Trophoblast cell (in vitro differentiated cells and primary cell): ENCODE measurements around the gene CKM.

ENCODE experiments used
- DNase-seq, 2 donors: peaks; one replicate each; pipeline ENCODE4 v3.0.0-alpha.2; 2016
- H2AFZ ChIP-seq: 2 replicates; pipeline ENCODE4 v1.6.1; 2013; ENCODE audit warnings: low read length, moderate library complexity, mild to moderate bottlenecking; ENCODE audit not compliant: insufficient read depth, poor library complexity
- H2AK5ac ChIP-seq: 2 replicates; pipeline ENCODE4 v1.6.1; 2013; ENCODE audit warnings: mild to moderate bottlenecking, low read length
- H2BK120ac ChIP-seq: 2 replicates; pipeline ENCODE4 v1.6.1; 2013; ENCODE audit warnings: low read length, mild to moderate bottlenecking, moderate library complexity; ENCODE audit not compliant: insufficient read depth, poor library complexity
- H2BK12ac ChIP-seq: 2 replicates; pipeline ENCODE4 v1.6.1; 2013; ENCODE audit warnings: mild to moderate bottlenecking, low read length, moderate library complexity
- H2BK5ac ChIP-seq: 2 replicates; pipeline ENCODE4 v1.6.1; 2013; ENCODE audit warnings: low read length, low read depth, moderate library complexity, mild to moderate bottlenecking; ENCODE audit not compliant: poor library complexity
- H3K14ac ChIP-seq: 2 replicates; pipeline ENCODE4 v1.6.1; 2013; ENCODE audit warnings: mild to moderate bottlenecking, low read length
- H3K18ac ChIP-seq: 2 replicates; pipeline ENCODE4 v1.6.1; 2013; ENCODE audit warnings: mild to moderate bottlenecking, low read length
- H3K23ac ChIP-seq: 2 replicates; pipeline ENCODE4 v1.6.1; 2013; ENCODE audit warnings: low read length
- H3K27ac ChIP-seq: 2 replicates; pipeline ENCODE4 v1.5.1; 2013; ENCODE audit warnings: low read depth, mild to moderate bottlenecking, inconsistent platforms, low read length, moderate library complexity
- H3K27me3 ChIP-seq: 2 replicates; pipeline ENCODE4 v1.6.1; 2013; ENCODE audit warnings: inconsistent platforms, mild to moderate bottlenecking, low read length, moderate library complexity; ENCODE audit not compliant: insufficient read depth
- H3K36me3 ChIP-seq, 2 experiments: 1 replicate in 1 of 2; 2 replicates in 1 of 2; pipeline ENCODE4 v1.6.1; 2013; ENCODE audit warnings: low read length in 2 of 2, mild to moderate bottlenecking in 2 of 2, moderate library complexity in 1 of 2; ENCODE audit not compliant: insufficient read depth in 2 of 2, control insufficient read depth in 1 of 2
- H3K4ac ChIP-seq: 2 replicates; pipeline ENCODE4 v1.6.1; 2013; ENCODE audit warnings: low read depth, mild to moderate bottlenecking, low read length, moderate library complexity
- H3K4me1 ChIP-seq, 2 experiments: 1 replicate in 1 of 2; 2 replicates in 1 of 2; pipeline ENCODE4 v1.6.1; 2013; ENCODE audit warnings: low read length in 2 of 2, mild to moderate bottlenecking in 2 of 2, moderate library complexity in 1 of 2; ENCODE audit not compliant: insufficient read depth in 2 of 2, control insufficient read depth in 1 of 2
- H3K4me2 ChIP-seq: 2 replicates; pipeline ENCODE4 v1.6.1; 2013; ENCODE audit warnings: inconsistent platforms, mild to moderate bottlenecking, low read length, moderate library complexity
- H3K4me3 ChIP-seq: 2 replicates; pipeline ENCODE4 v1.5.1; 2013; ENCODE audit warnings: mild to moderate bottlenecking, low read depth, low read length, inconsistent platforms
- H3K79me1 ChIP-seq: one replicate; pipeline ENCODE4 v1.6.1; 2013; ENCODE audit warnings: low read length
- H3K79me2 ChIP-seq: 2 replicates; pipeline ENCODE4 v1.6.1; 2013; ENCODE audit warnings: low read length, mild to moderate bottlenecking; ENCODE audit not compliant: control insufficient read depth, insufficient read depth, poor library complexity
- H3K9ac ChIP-seq: 2 replicates; pipeline ENCODE4 v1.6.1; 2013; ENCODE audit warnings: mild to moderate bottlenecking, low read length
- H3K9me3 ChIP-seq: 2 replicates; pipeline ENCODE4 v1.6.1; 2013; ENCODE audit warnings: low read depth, mild to moderate bottlenecking, control low read depth, inconsistent platforms, low read length; ENCODE audit not compliant: insufficient read depth
- H4K12ac ChIP-seq: 2 replicates; pipeline ENCODE4 v1.6.1; 2013; ENCODE audit warnings: low read depth, mild to moderate bottlenecking, low read length, moderate library complexity
- H4K8ac ChIP-seq: 2 replicates; pipeline ENCODE4 v1.6.1; 2013; ENCODE audit warnings: low read depth, mild to moderate bottlenecking, low read length, moderate library complexity
- H4K91ac ChIP-seq: one replicate; pipeline ENCODE4 v1.6.1; 2013; ENCODE audit warnings: low read depth, mild to moderate bottlenecking, low read length, moderate library complexity
- WGBS: extraction: QIAGEN DNeasy Blood & Tissue Kit; methylation state at CpG from one replicate; pipeline ENCODE4 v1.1.7; 2013; ENCODE audit warnings: missing lambda C conversion rate; ENCODE audit not compliant: insufficient read length, insufficient coverage; ENCODE audit errors: extremely low coverage; 5-methylcytosine and 5-hydroxymethylcytosine counted together

Gene CKM

DNA sequence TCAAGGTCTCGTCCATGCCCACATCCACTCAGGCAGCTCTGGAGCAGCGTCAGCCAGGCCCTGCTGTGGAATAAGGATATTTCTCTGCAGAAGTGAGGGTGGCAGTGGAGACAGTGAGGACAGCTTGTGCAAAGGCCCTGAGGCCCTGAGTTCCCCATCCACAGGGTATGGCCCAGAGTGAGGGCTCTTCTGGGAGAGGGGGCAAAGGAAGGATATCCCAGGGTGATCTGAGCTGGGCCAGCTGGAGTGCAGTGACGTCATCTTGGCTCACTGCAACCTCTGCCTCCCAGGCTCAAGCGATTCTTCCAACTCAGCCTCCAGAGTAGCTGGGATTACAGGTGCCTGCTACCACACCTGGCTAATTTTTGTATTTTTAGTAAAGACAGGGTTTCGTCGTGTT, 60.1 kb downstream of the CKM start:
- H2BK12ac ChIP-seq = no peak overlapping the region

DNA sequence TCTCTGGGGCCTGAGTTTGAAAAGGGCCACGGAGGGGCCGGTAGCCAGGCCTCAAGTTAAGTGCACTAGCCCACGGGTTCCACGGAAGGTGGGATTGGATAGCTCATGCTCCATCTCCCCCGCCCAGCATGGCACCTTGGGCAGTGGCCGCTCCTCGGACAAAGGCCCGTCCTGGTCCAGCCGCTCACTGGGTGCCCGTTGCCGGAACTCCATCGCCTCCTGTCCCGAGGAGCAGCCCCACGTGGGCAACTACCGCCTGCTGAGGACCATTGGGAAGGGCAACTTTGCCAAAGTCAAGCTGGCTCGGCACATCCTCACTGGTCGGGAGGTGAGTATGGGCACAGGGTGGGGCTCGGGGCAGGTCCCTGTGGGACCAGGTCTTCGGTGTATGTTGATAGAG, 63.8 kb downstream of the CKM start:
- H3K23ac ChIP-seq = no peak overlapping the region
- no peak overlapping the region for H3K27ac ChIP-seq
- WGBS = no CpG with 5 or more reads among the region's 19 CpGs
- H3K79me2 ChIP-seq = no peaks in the 10 kb centered on the region
- peaks cover 0 to 7% of the 10 kb centered on the region in 2 experiments for H3K4me1 ChIP-seq
- H4K8ac ChIP-seq = no peak overlapping the region
- H3K79me1 ChIP-seq = no peaks in the 10 kb centered on the region
- no peak overlapping the region for H2AFZ ChIP-seq
- H4K91ac ChIP-seq = no peak overlapping the region
- H4K12ac ChIP-seq = no peak overlapping the region
- DNase-seq = no peak
- no peak overlapping the region for H3K4me3 ChIP-seq
- H2BK12ac ChIP-seq = no peak overlapping the region
- H3K18ac ChIP-seq = no peak overlapping the region
- H2BK120ac ChIP-seq = no peak overlapping the region
- no peaks in the 10 kb centered on the region for H3K27me3 ChIP-seq
- no peak overlapping the region for H2AK5ac ChIP-seq
- H2BK5ac ChIP-seq = no peak overlapping the region
- no peak overlapping the region for H3K9ac ChIP-seq
- H3K9me3 ChIP-seq = peaks cover 2% of the 10 kb centered on the region
- H3K14ac ChIP-seq = no peak overlapping the region
- peaks cover 9 to 14% of the 10 kb centered on the region in 2 experiments for H3K36me3 ChIP-seq
- H3K4ac ChIP-seq = no peak overlapping the region
- no peak overlapping the region for H3K4me2 ChIP-seq

More for the DNA sequence above, 60.1 kb downstream of the CKM start:
- no peak overlapping the region for H3K4ac ChIP-seq
- no peaks in the 10 kb centered on the region for H3K79me2 ChIP-seq
- H3K79me1 ChIP-seq = no peaks in the 10 kb centered on the region
- no CpG with 5 or more reads among the region's 6 CpGs for WGBS
- H2AFZ ChIP-seq = no peak overlapping the region
- no peaks in the 10 kb centered on the region for H3K4me1 ChIP-seq
- peaks cover 28 to 29% of the 10 kb centered on the region in 2 experiments for H3K36me3 ChIP-seq
- H3K18ac ChIP-seq = no peak overlapping the region
- H3K23ac ChIP-seq = no peak overlapping the region
- H3K14ac ChIP-seq = no peak overlapping the region
- no peak overlapping the region for H2BK5ac ChIP-seq
- H2BK120ac ChIP-seq = no peak overlapping the region
- H3K4me3 ChIP-seq = no peak overlapping the region
- no peak overlapping the region for H4K8ac ChIP-seq
- no peak for DNase-seq
- H3K27me3 ChIP-seq = no peaks in the 10 kb centered on the region
- H3K4me2 ChIP-seq = no peak overlapping the region
- no peak overlapping the region for H3K9ac ChIP-seq
- no peak overlapping the region for H4K91ac ChIP-seq
- no peak overlapping the region for H4K12ac ChIP-seq
- peaks cover 2% of the 10 kb centered on the region for H3K9me3 ChIP-seq
- H2AK5ac ChIP-seq = no peak overlapping the region
- no peak overlapping the region for H3K27ac ChIP-seq

DNA sequence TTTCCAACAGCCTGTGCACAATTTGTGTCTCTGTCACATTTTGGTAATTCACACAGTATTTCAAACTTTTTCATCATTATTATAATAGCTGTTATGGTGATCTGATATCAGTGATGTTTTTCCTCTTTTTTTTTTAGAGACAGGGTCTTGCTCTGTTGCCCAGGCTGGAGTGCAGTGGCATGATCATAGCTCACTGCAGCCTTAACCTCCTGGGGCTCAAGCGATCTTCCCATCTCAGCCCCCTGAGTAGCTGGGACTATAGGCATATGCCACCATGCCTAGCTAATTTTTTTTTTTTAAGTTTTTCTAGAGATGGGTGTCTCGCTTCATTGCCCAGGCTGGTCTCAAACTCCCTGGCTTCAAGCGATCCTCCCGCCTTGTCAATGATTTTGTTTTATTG, 65.8 kb downstream of the CKM start:
- Histone ChIP-seq H2BK120ac (no peak overlapping the region), H3K4me2 (no peak overlapping the region), H3K4me1 (peaks cover 2 to 15% of the 10 kb centered on the region in 2 experiments), H3K27me3 (no peaks in the 10 kb centered on the region), H3K18ac (no peak overlapping the region), H4K12ac (no peak overlapping the region), H3K4ac (no peak overlapping the region), H4K91ac (no peak overlapping the region), H3K36me3 (peaks cover 4 to 15% of the 10 kb centered on the region in 2 experiments), H3K4me3 (no peak overlapping the region), H3K27ac (no peak overlapping the region), H2AFZ (no peak overlapping the region), H3K23ac (no peak overlapping the region), H3K9me3 (peaks cover 2% of the 10 kb centered on the region), H3K79me1 (peaks cover 2% of the 10 kb centered on the region), H3K9ac (no peak overlapping the region), H3K79me2 (no peaks in the 10 kb centered on the region), H2BK5ac (no peak overlapping the region), H2BK12ac (no peak overlapping the region), H3K14ac (no peak overlapping the region), H4K8ac (no peak overlapping the region), H2AK5ac (no peak overlapping the region)
- no CpG with 5 or more reads among the region's 4 CpGs for WGBS
- DNase-seq = no peak
